NK-92 (cell line): ENCODE data around the gene BOLA2B.

Source experiments
- DNase-seq: peaks from one replicate; lab custom pipeline; 2025; ENCODE audit not compliant: unreplicated experiment; lab: John Stamatoyannopoulos, UW

BOLA2B gene

GRCh38 chr16:30144017-30144416 lies 49.4 kb downstream of the BOLA2B start:
- DNase-seq = no peak

GRCh38 chr16:30143347-30143702 lies 50.1 kb downstream of the BOLA2B start:
- DNase-seq = no peak
